C4-2B (cell line): ENCODE measurements around the gene FOXJ1.

Experiments
- CTCF ChIP-seq: fragments of 450-650 bp; conservative IDR thresholded peaks from 2 replicates; pipeline ENCODE4 v1.5.1; 2017; ENCODE audit warnings: mild to moderate bottlenecking
- ZFX ChIP-seq: fragments of 450-650 bp; IDR thresholded peaks from 2 replicates; pipeline ENCODE4 v1.6.1; 2017

- TF ChIP-seq CTCF (no peak), ZFX (no peak)
Measured at GRCh38 chr17:76145231-76146052, 4.4 kb upstream of the FOXJ1 start.
